GM12878 (cell line): ENCODE measurements around the gene TAF6.

Experiments used
- E2F4 ChIP-seq: IDR thresholded peaks from 2 replicates; pipeline ENCODE4 v1.6.1; 2012; ENCODE audit warnings: low read depth, low read length, improper control_type of control experiment
- ESRRA ChIP-seq: IDR thresholded peaks from 2 replicates; pipeline ENCODE4 v1.6.1; 2012; ENCODE audit warnings: mild to moderate bottlenecking, low read length, improper control_type of control experiment
- EZH2 ChIP-seq: IDR thresholded peaks from 2 replicates; pipeline ENCODE4 v1.6.1; 2012; ENCODE audit warnings: low read depth, mild to moderate bottlenecking, control low read depth, inconsistent platforms, low read length, borderline replicate concordance; ENCODE audit not compliant: control insufficient read depth
- HDAC2 ChIP-seq: fragments of 200-600 bp; sonication (generic); IDR thresholded peaks from 2 replicates; pipeline ENCODE4 v1.6.1; 2017
- POLR2A ChIP-seq: IDR thresholded peaks from 2 replicates; pipeline ENCODE4 v1.6.1; 2011; ENCODE audit warnings: low read depth, mild to moderate bottlenecking, low read length
- REST ChIP-seq: IDR thresholded peaks from 2 replicates; pipeline ENCODE4 v1.6.1; 2012; ENCODE audit warnings: mild to moderate bottlenecking, low read depth, low read length
- TARDBP ChIP-seq: IDR thresholded peaks from 2 replicates; pipeline ENCODE4 v1.6.1; 2016; ENCODE audit warnings: borderline replicate concordance
- TCF7 ChIP-seq: IDR thresholded peaks from 2 replicates; pipeline ENCODE4 v1.6.1; 2014; ENCODE audit warnings: antibody characterized with exemption, borderline replicate concordance
- USF2 ChIP-seq: IDR thresholded peaks from 2 replicates; pipeline ENCODE4 v1.6.1; 2011; ENCODE audit warnings: low read depth, low read length, improper control_type of control experiment, borderline replicate concordance
- ZNF592 ChIP-seq: fragments of 450-650 bp; IDR thresholded peaks from 2 replicates; pipeline ENCODE4 v1.6.1; 2017; ENCODE audit warnings: mild to moderate bottlenecking, moderate library complexity
- TF ChIP-seq, protein P1 (sequence below): IDR thresholded peaks from 2 replicates; pipeline ENCODE4 v1.6.1; 2011; ENCODE audit warnings: mild to moderate bottlenecking, low read depth, low read length, moderate library complexity; ENCODE audit not compliant: insufficient replicate concordance
- TF ChIP-seq, protein P2 (sequence below), 3 experiments: IDR thresholded peaks in 2 of 3; conservative IDR thresholded peaks in 1 of 3; 2 replicates each; pipeline ENCODE4 v1.5.1; 2011; ENCODE audit warnings: low read depth in 3 of 3, low read length in 3 of 3, mild to moderate bottlenecking in 3 of 3, control low read depth in 2 of 3, moderate library complexity in 2 of 3, inconsistent platforms in 1 of 3, mixed read lengths in 1 of 3; ENCODE audit not compliant: control insufficient read depth in 2 of 3, insufficient read depth in 1 of 3; ENCODE audit errors: extremely low read depth in 1 of 3

DNA sequence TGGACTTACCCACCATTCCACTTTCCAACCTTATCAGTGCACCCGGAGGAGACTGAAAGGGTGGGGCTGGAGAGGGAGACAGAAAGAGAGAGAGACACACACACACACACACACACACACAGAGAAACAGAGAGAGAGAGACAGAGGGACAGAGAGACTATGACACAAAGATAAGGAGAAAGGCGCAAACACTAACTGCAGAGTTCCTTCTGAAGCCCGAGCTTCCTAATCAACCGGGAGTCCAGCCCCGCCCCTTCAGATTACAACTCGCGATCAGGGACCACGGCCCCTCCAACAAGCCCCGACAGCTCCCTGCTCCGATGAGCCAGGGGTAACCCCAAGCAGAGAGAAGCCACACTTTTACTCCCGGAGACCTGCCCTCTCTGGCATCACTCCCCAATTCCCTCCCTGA is 48.8 kb upstream of the TAF6 start:
- TF ChIP-seq E2F4 (no peak), EZH2 (no peak), TARDBP (no peak), ZNF592 (no peak), USF2 (no peak), POLR2A (no peak), REST (no peak), ESRRA (no peak), HDAC2 (no peak), TCF7 (no peak)
- TF ChIP-seq, protein P1, sequence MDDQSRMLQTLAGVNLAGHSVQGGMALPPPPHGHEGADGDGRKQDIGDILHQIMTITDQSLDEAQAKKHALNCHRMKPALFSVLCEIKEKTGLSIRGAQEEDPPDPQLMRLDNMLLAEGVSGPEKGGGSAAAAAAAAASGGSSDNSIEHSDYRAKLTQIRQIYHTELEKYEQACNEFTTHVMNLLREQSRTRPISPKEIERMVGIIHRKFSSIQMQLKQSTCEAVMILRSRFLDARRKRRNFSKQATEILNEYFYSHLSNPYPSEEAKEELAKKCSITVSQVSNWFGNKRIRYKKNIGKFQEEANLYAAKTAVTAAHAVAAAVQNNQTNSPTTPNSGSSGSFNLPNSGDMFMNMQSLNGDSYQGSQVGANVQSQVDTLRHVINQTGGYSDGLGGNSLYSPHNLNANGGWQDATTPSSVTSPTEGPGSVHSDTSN, result no peak
- TF ChIP-seq, protein P2, sequence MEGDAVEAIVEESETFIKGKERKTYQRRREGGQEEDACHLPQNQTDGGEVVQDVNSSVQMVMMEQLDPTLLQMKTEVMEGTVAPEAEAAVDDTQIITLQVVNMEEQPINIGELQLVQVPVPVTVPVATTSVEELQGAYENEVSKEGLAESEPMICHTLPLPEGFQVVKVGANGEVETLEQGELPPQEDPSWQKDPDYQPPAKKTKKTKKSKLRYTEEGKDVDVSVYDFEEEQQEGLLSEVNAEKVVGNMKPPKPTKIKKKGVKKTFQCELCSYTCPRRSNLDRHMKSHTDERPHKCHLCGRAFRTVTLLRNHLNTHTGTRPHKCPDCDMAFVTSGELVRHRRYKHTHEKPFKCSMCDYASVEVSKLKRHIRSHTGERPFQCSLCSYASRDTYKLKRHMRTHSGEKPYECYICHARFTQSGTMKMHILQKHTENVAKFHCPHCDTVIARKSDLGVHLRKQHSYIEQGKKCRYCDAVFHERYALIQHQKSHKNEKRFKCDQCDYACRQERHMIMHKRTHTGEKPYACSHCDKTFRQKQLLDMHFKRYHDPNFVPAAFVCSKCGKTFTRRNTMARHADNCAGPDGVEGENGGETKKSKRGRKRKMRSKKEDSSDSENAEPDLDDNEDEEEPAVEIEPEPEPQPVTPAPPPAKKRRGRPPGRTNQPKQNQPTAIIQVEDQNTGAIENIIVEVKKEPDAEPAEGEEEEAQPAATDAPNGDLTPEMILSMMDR (IDR thresholded peaks at IDR 0.05 in 2 of 3, conservative IDR thresholded peaks at IDR 0.05 in 1 of 3; ENCODE audit: control insufficient read depth in 2 of 3, extremely low read depth in 1 of 3, insufficient read depth in 1 of 3, low read depth in 3 of 3, low read length in 3 of 3), result no peak
